Right ventricle myocardium superior (tissue), 1 donor: ENCODE data around the gene NPIPA8. TPM values are rescaled to one million over a fixed set of nuclear protein-coding genes. Genes with fewer than 3 reads are reported as not detected.
A peak's percentile ranks its signal among the peaks of the same experiment; 100 is the strongest.
"Not testable (repeated sequence)": the region's sequence is repeated elsewhere in the genome, so short reads cannot be mapped to it uniquely, and the experiment has no call there.

Experiments used
- ATAC-seq: fragments of 200-7000 bp; cut with Tn5 transposase; one replicate; pipeline ENCODE4 v1.9.1; 2020; ENCODE audit warnings: mild to moderate bottlenecking; ENCODE audit not compliant: poor library complexity
- DNase-seq: peaks from one replicate; pipeline ENCODE4 v3.0.0-alpha.2; 2020
- intact Hi-C: fragments of 100-400 bp; cut with DNase I; formaldehyde crosslinking; loops from one replicate; pipeline ENCODE4 v1.11.2; 2022
- long read RNA-seq: library from polyadenylated mRNA; unstranded; transcript quantifications from one replicate; pipeline ENCODE4 v2.0.0, GENCODE V29; 2021
- total RNA-seq: library from RNA; stranded (reverse); fragmentation: NEBNext Ultra II Directional; extraction: Animal tissue kit (Norgen Biotek cat#: 25700); gene quantifications from one replicate; pipeline ENCODE4 v1.2.1, GENCODE V29; 2021
- donor health status: DM: no; HTN: yes; CAD: no; lungs with severe emphysema.

The NPIPA8 gene
- not detected for total RNA-seq
- long read RNA-seq, partial matches to known transcripts, result 0 of 1 reads
- long read RNA-seq, other reads (novel, unspliced or antisense), result 1 of 1 reads

GRCh38 chr16:18336636-18337035 is at the start of gene NPIPA8:
TSS of gene NPIPA8 (minus strand) at chr16:18336736. CDS start at chr16:18332662, 4,074 bp downstream.
- DNase-seq, ATAC-seq, intact Hi-C loops: not testable (repeated sequence)

- DNase-seq, ATAC-seq, intact Hi-C loops: not testable (repeated sequence)
Observed at GRCh38 chr16:18385285-18385684, 48.7 kb upstream of the NPIPA8 start.

GRCh38 chr16:18384869-18385268 is 48.3 kb upstream of the NPIPA8 start:
- DNase-seq, intact Hi-C loops, ATAC-seq: not testable (repeated sequence)

- ATAC-seq, DNase-seq, intact Hi-C loops: not testable (repeated sequence)
Observed at GRCh38 chr16:18384098-18384636, 47.6 kb upstream of the NPIPA8 start.

GRCh38 chr16:18382696-18383095 is 46.2 kb upstream of the NPIPA8 start:
- DNase-seq, intact Hi-C loops, ATAC-seq: not testable (repeated sequence)

GRCh38 chr16:18347742-18348141 is 11.2 kb upstream of the NPIPA8 start:
- DNase-seq, ATAC-seq, intact Hi-C loops: not testable (repeated sequence)

- intact Hi-C loops, ATAC-seq, DNase-seq: not testable (repeated sequence)
Observed at GRCh38 chr16:18346993-18347392, 10.5 kb upstream of the NPIPA8 start.

GRCh38 chr16:18344634-18345033 is 8.1 kb upstream of the NPIPA8 start:
- DNase-seq, intact Hi-C loops, ATAC-seq: not testable (repeated sequence)

GRCh38 chr16:18341986-18342385 is 5.5 kb upstream of the NPIPA8 start:
- intact Hi-C loops, DNase-seq, ATAC-seq: not testable (repeated sequence)

GRCh38 chr16:18341417-18341960 is 5.0 kb upstream of the NPIPA8 start:
- intact Hi-C loops, DNase-seq, ATAC-seq: not testable (repeated sequence)

GRCh38 chr16:18339210-18339609 is 2.7 kb upstream of the NPIPA8 start:
- intact Hi-C loops, ATAC-seq, DNase-seq: not testable (repeated sequence)

- DNase-seq, intact Hi-C loops, ATAC-seq: not testable (repeated sequence)
Observed at GRCh38 chr16:18311811-18312210, 24.7 kb downstream of the NPIPA8 start.

- ATAC-seq, result not testable (repeated sequence)
Observed at GRCh38 chr16:18309159-18309558, 27.4 kb downstream of the NPIPA8 start.

GRCh38 chr16:18307241-18307640 is 29.3 kb downstream of the NPIPA8 start:
- DNase-seq, ATAC-seq, intact Hi-C loops: not testable (repeated sequence)

More at GRCh38 chr16:18309159-18309558, 27.4 kb downstream of the NPIPA8 start:
- intact Hi-C loops, DNase-seq: not testable (repeated sequence)

GRCh38 chr16:18306066-18306465 is 30.5 kb downstream of the NPIPA8 start:
- DNase-seq, intact Hi-C loops, ATAC-seq: not testable (repeated sequence)

GRCh38 chr16:18303059-18303706 is 33.4 kb downstream of the NPIPA8 start:
- ATAC-seq, intact Hi-C loops, DNase-seq: not testable (repeated sequence)

- intact Hi-C loops, ATAC-seq, DNase-seq: not testable (repeated sequence)
Observed at GRCh38 chr16:18297714-18298113, 38.8 kb downstream of the NPIPA8 start.

- intact Hi-C loops, ATAC-seq, DNase-seq: not testable (repeated sequence)
Observed at GRCh38 chr16:18296931-18297330, 39.6 kb downstream of the NPIPA8 start.

GRCh38 chr16:18294371-18294770 is 42.2 kb downstream of the NPIPA8 start:
- ATAC-seq, result peak; percentile 70
- DNase-seq, intact Hi-C loops: not testable (repeated sequence)
